OCI-LY7 (cell line): ENCODE results near the gene STAT1.

Source experiments
- CTCF ChIP-seq: fragments of 200-600 bp; sonication (generic); conservative IDR thresholded peaks from 2 replicates; pipeline ENCODE4 v1.5.1; 2014; ENCODE audit warnings: mild to moderate bottlenecking, antibody characterized with exemption, low read length, moderate library complexity, mixed read lengths
- EZH2phosphoT487 ChIP-seq: fragments of 200-600 bp; sonication (generic); IDR thresholded peaks from 2 replicates; pipeline ENCODE4 v1.6.1; 2018; ENCODE audit warnings: low read depth, borderline replicate concordance, mild to moderate bottlenecking, mixed run types, antibody characterized with exemption, low read length, moderate library complexity, mixed read lengths

DNA sequence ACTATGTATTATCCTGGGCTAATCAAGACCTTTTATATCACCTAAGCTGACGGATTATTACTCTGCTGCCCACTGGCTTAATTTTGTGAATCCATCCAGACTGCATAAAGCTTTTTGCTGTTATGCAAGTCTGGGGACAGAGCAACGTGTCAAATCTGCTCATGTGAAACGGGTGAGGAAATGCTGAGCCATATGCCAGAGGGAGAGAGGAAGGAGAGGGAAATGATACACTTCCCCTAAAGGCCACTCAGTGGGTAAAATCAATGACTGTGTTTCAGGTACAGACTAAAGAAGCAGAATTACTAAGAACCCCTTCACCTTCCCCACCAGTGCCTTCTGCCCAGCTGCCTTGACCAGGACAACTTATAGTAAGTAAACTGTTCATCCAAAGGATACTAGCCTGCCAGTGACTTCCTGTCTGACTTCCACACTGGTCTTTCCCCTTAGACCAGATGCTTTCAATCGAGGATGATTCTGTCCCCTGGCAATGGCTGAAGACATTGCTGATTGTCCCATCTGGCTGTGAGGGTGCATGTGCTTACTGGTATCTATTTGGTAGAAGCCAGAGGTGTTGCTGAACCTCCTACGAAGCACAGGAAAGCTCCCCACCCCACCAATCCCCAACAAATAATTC, 43.0 kb downstream of the STAT1 start:
- TF ChIP-seq CTCF = no peak
- TF ChIP-seq EZH2phosphoT487 = no peak
